A549 (cell line): ENCODE measurements around the gene PIP5K1B. TPM values are rescaled to one million over a fixed set of nuclear protein-coding genes. Genes with fewer than 3 reads are reported as not detected.
A peak's percentile ranks its signal among the peaks of the same experiment; 100 is the strongest.

ENCODE experiments used
- ATAC-seq, 2 experiments: fragments of 200-7000 bp in 1 of 2; fragments of >200 bp in 1 of 2; cut with Nextera tagmentation in 1 of 2; cut with Tn5 transposase in 1 of 2; 3 replicates each; pipeline versions ENCODE4 v1.8.0 to v1.9.1; 2018 to 2020; ENCODE audit warnings: mild to moderate bottlenecking in 1 of 2, moderate library complexity in 1 of 2
- CTCF ChIA-PET: fragments of 300-600 bp; sonication (Branson Sonifier 250); formaldehyde crosslinking; extraction: SDS; loops from one replicate; lab custom pipeline; 2021; ENCODE audit warnings: antibody characterized with exemption, inconsistent platforms; lab: Yijun Ruan, JAX
- POLR2A ChIA-PET: fragments of 350-600 bp; formaldehyde crosslinking; extraction: SDS; loops from one replicate; lab custom pipeline; 2021; ENCODE audit warnings: antibody characterized with exemption, inconsistent platforms; lab: Yijun Ruan, JAX
- DNase-seq, 2 experiments: peaks; one replicate each; pipeline versions ENCODE4 v3.0.0 to v3.0.0-alpha.2; 2011 to 2016; ENCODE audit warnings: low read depth in 1 of 2, low spot score in 1 of 2
- FAIRE-seq: peaks from 2 replicates; lab custom pipeline; 2011; peaks lifted over from hg19 to GRCh38; lab: Jason Lieb, UNC
- H3K27ac ChIP-seq, 2 experiments: fragments of >200 bp; sonication (Bioruptor Twin); formaldehyde crosslinking; 3 replicates each; pipeline ENCODE4 v1.5.1; 2016 to 2017
- H3K4me1 ChIP-seq: fragments of >200 bp; sonication (Bioruptor Twin); formaldehyde crosslinking; 3 replicates; pipeline ENCODE4 v1.6.1; 2016
- H3K4me2 ChIP-seq: fragments of >200 bp; sonication (Bioruptor Twin); formaldehyde crosslinking; 3 replicates; pipeline ENCODE4 v1.6.1; 2016
- H3K4me3 ChIP-seq: fragments of >200 bp; sonication (Bioruptor Twin); formaldehyde crosslinking; 3 replicates; pipeline ENCODE4 v1.5.1; 2016
- H3K9me3 ChIP-seq: fragments of >200 bp; sonication (Bioruptor Twin); formaldehyde crosslinking; 3 replicates; pipeline ENCODE4 v1.6.1; 2016
- BHLHE40 ChIP-seq: IDR thresholded peaks from 2 replicates; pipeline ENCODE4 v1.6.1; 2012; ENCODE audit warnings: low read depth, low read length, inconsistent platforms
- CBX8 ChIP-seq: fragments of 200-600 bp; sonication (generic); IDR thresholded peaks from 2 replicates; pipeline ENCODE4 v1.6.1; 2016
- CHD2 ChIP-seq: fragments of 150-350 bp; IDR thresholded peaks from 2 replicates; pipeline ENCODE4 v1.6.1; 2014; ENCODE audit warnings: low read length; ENCODE audit not compliant: partially characterized antibody
- EHMT2 ChIP-seq: fragments of 200-600 bp; sonication (generic); IDR thresholded peaks from 2 replicates; pipeline ENCODE4 v1.6.1; 2016; ENCODE audit warnings: antibody characterized with exemption, low read depth, mild to moderate bottlenecking, moderate library complexity
- ELK1 ChIP-seq: fragments of 150-350 bp; IDR thresholded peaks from 2 replicates; pipeline ENCODE4 v1.6.1; 2014; ENCODE audit warnings: low read depth, mild to moderate bottlenecking, low read length
- ESRRA ChIP-seq: fragments of 150-350 bp; IDR thresholded peaks from 2 replicates; pipeline ENCODE4 v1.6.1; 2014; ENCODE audit warnings: mild to moderate bottlenecking, low read length, borderline replicate concordance
- FOSB ChIP-seq: fragments of 250-450 bp; sonication (Bioruptor Pico); IDR thresholded peaks from 2 replicates; pipeline ENCODE4 v1.5.0; 2020; ENCODE audit warnings: mild to moderate bottlenecking, moderate library complexity
- GATA3 ChIP-seq: IDR thresholded peaks from 2 replicates; pipeline ENCODE4 v1.6.1; 2012; ENCODE audit warnings: borderline replicate concordance
- HOXA7 ChIP-seq: fragments of 250-450 bp; sonication (Bioruptor Pico); IDR thresholded peaks from 2 replicates; pipeline ENCODE4 v1.5.0; 2020; ENCODE audit warnings: mild to moderate bottlenecking, moderate library complexity
- HOXB5 ChIP-seq: fragments of 250-450 bp; sonication (Bioruptor Pico); IDR thresholded peaks from 2 replicates; pipeline ENCODE4 v1.5.0; 2020; ENCODE audit warnings: mild to moderate bottlenecking, moderate library complexity
- JUN ChIP-seq, 2 experiments: fragments of >200 bp; sonication (Bioruptor Twin); formaldehyde crosslinking; IDR thresholded peaks; 2 replicates in 1 of 2; 3 replicates in 1 of 2; pipeline ENCODE4 v1.6.1; 2016 to 2017
- KDM1A ChIP-seq: fragments of 200-600 bp; sonication (generic); IDR thresholded peaks from 2 replicates; pipeline ENCODE4 v1.6.1; 2016; ENCODE audit warnings: low read depth, mild to moderate bottlenecking
- MAFK ChIP-seq: fragments of 450-650 bp; IDR thresholded peaks from 2 replicates; pipeline ENCODE4 v1.6.1; 2014; ENCODE audit not compliant: partially characterized antibody
- MAZ ChIP-seq: fragments of 150-350 bp; IDR thresholded peaks from 2 replicates; pipeline ENCODE4 v1.6.1; 2014; ENCODE audit warnings: antibody characterized with exemption, low read depth, low read length, borderline replicate concordance
- NR3C1 ChIP-seq: fragments of >200 bp; sonication (Bioruptor Twin); formaldehyde crosslinking; IDR thresholded peaks from 3 replicates; pipeline ENCODE4 v1.6.1; 2017
- PHF8 ChIP-seq: fragments of 200-600 bp; sonication (generic); IDR thresholded peaks from 2 replicates; pipeline ENCODE4 v1.6.1; 2016; ENCODE audit warnings: low read depth, mild to moderate bottlenecking, antibody characterized with exemption, moderate library complexity, borderline replicate concordance
- RARB ChIP-seq: fragments of 250-450 bp; sonication (Bioruptor Pico); IDR thresholded peaks from 2 replicates; pipeline ENCODE4 v1.8.0; 2021; ENCODE audit warnings: mild to moderate bottlenecking, moderate library complexity
- RCOR1 ChIP-seq: fragments of 150-350 bp; IDR thresholded peaks from 2 replicates; pipeline ENCODE4 v1.6.1; 2014; ENCODE audit warnings: antibody characterized with exemption, low read length, low read depth
- RFX5 ChIP-seq: fragments of 450-650 bp; IDR thresholded peaks from 2 replicates; pipeline ENCODE4 v1.7.1; 2014; ENCODE audit warnings: antibody characterized with exemption, mild to moderate bottlenecking, moderate library complexity
- SMC3 ChIP-seq: fragments of >200 bp; sonication (Bioruptor Twin); formaldehyde crosslinking; IDR thresholded peaks from 3 replicates; pipeline ENCODE4 v1.6.1; 2018; ENCODE audit warnings: inconsistent platforms
- TFCP2L1 ChIP-seq: fragments of 250-450 bp; sonication (Bioruptor Pico); IDR thresholded peaks from 2 replicates; pipeline ENCODE4 v1.5.0; 2021; ENCODE audit warnings: mild to moderate bottlenecking
- WGBS: methylation state at CpG from one replicate; pipeline ENCODE4 v1.1.6; 2017; ENCODE audit errors: missing lambda C conversion rate; 5-methylcytosine and 5-hydroxymethylcytosine counted together
- polyA plus RNA-seq, 4 experiments: library from polyadenylated mRNA; depleted of rRNA in 3 of 4; stranded (reverse); fragments of >200 nt; fragmentation: RNase III in 1 of 4; extraction: RNeasy Plus Mini Kit Qiagen cat#74134 plus additional on column Dnase treatment in 1 of 4; gene quantifications; 2 replicates in 3 of 4; 3 replicates in 1 of 4; pipeline ENCODE4 v1.2.3, GENCODE V29; 2011 to 2017

Gene PIP5K1B
- polyA plus RNA-seq, 2 of the 4 experiments (the other 2 are of a cell fraction), result not detected

- ATAC-seq (no peak), FAIRE-seq (no peak), DNase-seq (no peak)
- ChIA-PET CTCF (no interaction called here), POLR2A (no interaction called here)
- Histone ChIP-seq H3K9me3 (no peaks in the 10 kb centered on the region), H3K4me3 (no peak overlapping the region), H3K27ac (no peak overlapping the region), H3K4me2 (no peak overlapping the region), H3K4me1 (no peaks in the 10 kb centered on the region)
- TF ChIP-seq MAZ, result no peak
- TF ChIP-seq CBX8, result no peak
- no peak for TF ChIP-seq TFCP2L1 (CRISPR knock-in tag)
- no peak for TF ChIP-seq ELK1
- no peak for TF ChIP-seq RCOR1
- TF ChIP-seq JUN (IDR thresholded peaks at IDR 0.05), result no peak
- TF ChIP-seq SMC3, result no peak
- TF ChIP-seq RFX5, result no peak
- no peak for TF ChIP-seq FOSB
- TF ChIP-seq HOXB5 (CRISPR knock-in tag), result no peak
- no peak for TF ChIP-seq KDM1A
- no peak for TF ChIP-seq GATA3
- no peak for TF ChIP-seq EHMT2
- no peak for TF ChIP-seq HOXA7 (CRISPR knock-in tag)
- TF ChIP-seq RARB (CRISPR knock-in tag), result no peak
- TF ChIP-seq PHF8, result no peak
- 26% methylated on average over 8 of the region's 8 CpGs for WGBS
These were observed 16.8 kb downstream of the PIP5K1B start for GRCh38 chr9:68721666-68722330.

- no peak for FAIRE-seq
- ChIA-PET POLR2A (no interaction called here), CTCF (no interaction called here)
- no peak overlapping the region for H3K27ac ChIP-seq
- WGBS, result 0% methylated on average over 3 of the region's 3 CpGs
- no peak for DNase-seq
- H3K4me3 ChIP-seq, result no peak overlapping the region
- no peak for TF ChIP-seq SMC3
- no peak for TF ChIP-seq MAFK
- no peak for TF ChIP-seq NR3C1
- H3K4me1 ChIP-seq, result no peaks in the 10 kb centered on the region
- ATAC-seq, result no peak
- H3K9me3 ChIP-seq, result no peaks in the 10 kb centered on the region
- H3K4me2 ChIP-seq, result no peak overlapping the region
These were observed 20.0 kb downstream of the PIP5K1B start for GRCh38 chr9:68725070-68725469.

GRCh38 chr9:68726489-68726888 lies 21.4 kb downstream of the PIP5K1B start:
- no peaks in the 10 kb centered on the region for H3K9me3 ChIP-seq
- H3K4me2 ChIP-seq, result no peak overlapping the region
- CTCF ChIA-PET, result interaction anchor here (0.6 kb wide), 1 partner anchor 173 kb away, joined by 3 read pairs; no protein-coding TSS in a partner anchor
- H3K4me3 ChIP-seq, result no peak overlapping the region
- TF ChIP-seq ESRRA, result no peak
- TF ChIP-seq RFX5, result no peak
- TF ChIP-seq BHLHE40, result no peak
- H3K4me1 ChIP-seq, result no peaks in the 10 kb centered on the region
- POLR2A ChIA-PET, result no interaction called here
- no peak for FAIRE-seq
- ATAC-seq, result no peak
- DNase-seq, result no peak
- WGBS, result 15% methylated on average over 5 of the region's 5 CpGs
- no peak overlapping the region for H3K27ac ChIP-seq

- H3K4me1 ChIP-seq, result no peaks in the 10 kb centered on the region
- H3K4me3 ChIP-seq, result no peak overlapping the region
- ChIA-PET CTCF (interaction anchor here (1.6 kb wide), 1 partner anchor 8 kb away, joined by 5 read pairs; no protein-coding TSS in a partner anchor), POLR2A (no interaction called here)
- DNase-seq (no peak), FAIRE-seq (no peak), ATAC-seq (no peak)
- TF ChIP-seq MAFK, result peak; percentile 12
- no peak for TF ChIP-seq EHMT2
- TF ChIP-seq CHD2, result no peak
- no peaks in the 10 kb centered on the region for H3K9me3 ChIP-seq
- no peak overlapping the region for H3K4me2 ChIP-seq
- no peak overlapping the region for H3K27ac ChIP-seq
- 0% methylated on average over 2 of the region's 2 CpGs for WGBS
These were observed 22.6 kb downstream of the PIP5K1B start for GRCh38 chr9:68727636-68728035.
